Kidney tubule cell (primary cell): Measurements from ENCODE around the gene TNNC1.
A peak's percentile ranks its signal among the peaks of the same experiment; 100 is the strongest.

Source experiments
- DNase-seq: peaks from one replicate; pipeline ENCODE4 v3.0.0-alpha.2; 2018; ENCODE audit warnings: low spot score

Gene TNNC1

DNA sequence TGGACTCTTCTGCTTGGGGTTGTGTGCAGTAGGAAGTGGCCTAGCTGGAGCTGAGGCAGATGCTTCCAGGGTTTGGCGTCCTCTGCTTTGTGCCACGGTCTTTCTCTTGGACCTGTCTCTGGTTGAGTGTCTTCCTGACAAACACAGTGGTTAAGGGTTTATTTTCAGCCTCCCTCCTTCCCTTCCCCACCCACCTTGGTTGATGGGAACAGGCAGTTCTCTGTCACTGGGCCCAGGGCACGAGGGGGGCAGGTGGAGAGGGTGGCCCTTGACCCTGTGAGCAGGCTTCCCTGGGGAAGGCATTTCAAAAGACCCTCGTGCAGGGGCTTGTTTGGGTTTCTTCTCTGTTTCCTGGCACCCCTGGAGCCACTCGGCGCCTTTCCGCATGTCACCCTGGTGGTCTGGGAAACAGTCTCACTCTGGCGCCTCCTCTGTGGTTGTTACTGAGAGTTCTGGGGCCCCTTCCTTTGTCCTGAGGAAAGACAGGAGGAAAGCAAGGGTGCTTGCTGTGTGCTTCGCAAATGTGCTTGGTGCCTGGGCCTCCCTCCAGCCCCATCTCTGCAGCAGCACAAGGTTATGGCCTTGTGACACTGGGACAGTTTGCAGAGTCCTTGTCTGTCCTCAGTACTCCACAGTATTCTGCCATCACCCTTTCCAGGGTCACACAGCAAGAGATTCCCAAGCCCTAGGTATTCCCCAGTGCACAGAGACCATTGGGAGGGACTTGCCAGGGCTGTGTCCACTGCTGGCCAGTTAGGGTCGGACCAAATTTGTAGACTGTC is 31.0 kb upstream of the TNNC1 start:
- DNase-seq: no peak

DNA sequence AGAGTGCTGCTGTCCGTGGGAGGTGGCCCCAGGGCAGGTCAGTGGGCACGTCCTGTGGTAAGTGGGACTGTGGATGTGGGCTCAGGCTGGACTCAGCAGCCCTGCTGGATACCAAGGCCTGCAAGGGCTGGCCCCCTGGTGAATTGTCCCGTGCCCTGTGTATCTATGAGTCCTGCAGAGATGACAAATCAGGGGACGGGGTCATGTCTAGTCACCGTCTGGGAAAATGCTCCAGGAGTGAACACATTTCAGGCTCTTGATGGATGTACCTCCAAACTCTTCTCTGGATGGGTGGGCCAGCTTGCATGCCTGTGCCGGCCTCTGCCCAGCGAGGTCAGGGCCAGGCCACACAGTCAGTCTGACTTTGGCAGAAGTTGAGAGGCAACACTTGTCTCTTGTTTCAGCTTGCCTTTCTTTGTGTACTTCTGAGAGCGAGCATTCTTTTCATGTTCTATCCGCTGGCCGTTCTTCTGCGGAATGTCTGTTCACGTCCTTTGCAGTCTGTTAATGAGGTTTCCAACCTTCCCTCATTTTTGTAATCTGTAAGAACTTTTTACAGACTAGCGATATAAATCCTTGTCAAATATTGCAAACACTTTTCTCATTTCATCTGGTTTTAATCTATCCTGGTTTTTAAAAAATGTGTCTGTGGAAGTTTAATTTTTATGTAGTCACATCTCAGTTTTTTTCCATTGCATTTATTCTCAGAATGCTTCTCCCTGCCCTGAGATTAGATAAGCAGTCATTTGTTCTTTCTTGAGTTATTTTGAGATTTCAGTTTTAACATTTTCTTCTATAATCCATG is 29.9 kb upstream of the TNNC1 start:
- DNase-seq: no peak

DNA sequence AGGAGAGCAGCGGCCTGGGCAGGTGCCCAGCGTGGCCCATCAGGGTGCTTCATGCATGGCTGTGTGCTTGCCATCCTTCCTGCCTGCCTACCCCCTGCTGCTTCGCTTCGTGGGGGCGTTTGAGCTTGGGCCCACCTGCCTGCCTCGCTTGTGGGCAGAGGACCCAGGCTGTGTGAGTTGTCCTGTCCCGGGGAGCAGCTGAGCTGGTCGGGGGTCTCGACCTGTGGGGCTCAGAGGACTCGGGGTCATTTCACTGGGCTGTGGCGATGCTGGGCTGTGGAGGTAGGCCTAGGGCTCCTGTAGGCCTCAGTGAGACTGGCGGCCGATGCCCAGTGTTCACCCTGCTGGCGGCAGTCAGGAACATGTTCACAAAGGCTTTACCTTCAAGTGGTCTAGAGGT is 29.2 kb upstream of the TNNC1 start:
- no peak for DNase-seq

DNA sequence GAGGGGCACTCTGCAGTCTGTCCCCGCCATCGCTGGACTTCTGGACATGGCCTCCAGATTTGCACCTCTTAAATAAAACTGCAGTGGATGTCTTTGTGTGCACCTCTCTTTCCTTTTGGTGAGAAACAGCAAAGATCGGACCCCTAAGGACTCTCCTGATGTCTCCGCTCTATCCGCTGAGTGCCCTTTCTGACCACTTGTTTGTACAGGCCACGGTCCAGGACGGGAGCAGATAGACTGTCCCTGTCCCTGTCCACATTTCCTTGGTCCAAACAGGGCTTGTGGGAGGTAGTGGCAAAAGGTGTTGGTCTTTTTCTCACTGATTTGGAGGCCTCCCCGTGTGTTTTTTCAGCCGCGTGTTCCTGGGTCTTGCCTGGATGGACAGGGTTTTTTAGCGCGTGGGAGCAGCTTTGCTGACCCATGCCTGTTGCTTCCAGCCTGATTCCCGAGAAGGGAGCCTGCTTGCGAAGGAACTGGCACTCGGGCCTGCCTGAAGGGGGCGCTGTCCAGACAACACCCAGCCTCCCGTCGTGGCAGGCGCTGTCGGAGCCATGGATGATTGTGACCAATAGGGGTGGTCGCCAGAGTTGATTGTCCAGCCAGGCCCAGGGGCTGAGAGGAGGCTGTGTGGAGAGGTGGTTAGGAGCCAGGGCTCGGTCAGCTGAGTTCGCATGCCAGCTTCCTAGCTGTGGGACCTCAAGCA is 28.1 kb upstream of the TNNC1 start:
- DNase-seq: no peak

DNA sequence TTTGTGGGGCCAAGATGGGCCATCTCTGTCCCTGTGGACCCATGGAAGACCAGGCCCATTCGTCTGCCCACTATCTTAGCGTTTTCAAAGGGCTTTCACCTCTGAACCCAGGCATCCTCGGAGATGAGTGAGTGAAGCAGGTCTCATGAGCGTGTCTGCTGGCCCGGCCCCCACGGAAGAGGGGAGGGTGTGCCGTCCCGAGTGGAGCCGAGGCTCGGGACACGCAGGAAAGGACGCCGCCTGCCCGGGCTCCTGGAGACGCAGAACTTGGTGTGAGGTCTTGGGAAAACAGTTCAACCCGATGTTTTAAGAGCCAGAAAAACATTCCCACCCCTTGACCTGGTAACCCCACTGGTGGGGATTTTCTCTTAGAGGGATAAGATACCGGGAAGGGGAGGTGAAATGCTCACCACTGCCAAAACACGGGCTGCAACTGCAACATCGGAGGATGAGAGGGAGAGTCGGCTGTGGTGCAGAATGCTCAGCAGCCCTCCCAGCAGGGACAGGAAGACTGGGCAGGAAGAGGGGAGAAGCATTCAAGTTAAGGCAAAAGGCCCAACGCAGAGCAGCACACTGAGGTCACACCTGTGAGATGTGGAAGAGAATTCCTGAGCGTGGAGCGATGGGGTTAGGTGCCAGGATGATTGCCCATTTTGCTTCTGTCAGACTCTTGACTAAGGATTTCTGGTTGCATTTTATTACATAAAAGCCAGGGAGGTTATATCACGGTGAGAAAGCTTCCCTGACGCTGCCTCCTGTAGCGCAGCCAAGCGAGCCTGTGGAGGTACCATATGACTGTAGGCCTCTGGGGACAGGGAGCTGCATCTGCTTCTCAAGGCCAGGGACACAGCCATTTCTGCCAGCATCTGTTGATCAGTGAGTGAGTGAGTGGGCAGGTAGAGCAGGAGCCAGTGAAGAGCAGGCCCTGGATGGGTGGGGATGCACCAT is 27.2 kb upstream of the TNNC1 start:
- no peak for DNase-seq

DNA sequence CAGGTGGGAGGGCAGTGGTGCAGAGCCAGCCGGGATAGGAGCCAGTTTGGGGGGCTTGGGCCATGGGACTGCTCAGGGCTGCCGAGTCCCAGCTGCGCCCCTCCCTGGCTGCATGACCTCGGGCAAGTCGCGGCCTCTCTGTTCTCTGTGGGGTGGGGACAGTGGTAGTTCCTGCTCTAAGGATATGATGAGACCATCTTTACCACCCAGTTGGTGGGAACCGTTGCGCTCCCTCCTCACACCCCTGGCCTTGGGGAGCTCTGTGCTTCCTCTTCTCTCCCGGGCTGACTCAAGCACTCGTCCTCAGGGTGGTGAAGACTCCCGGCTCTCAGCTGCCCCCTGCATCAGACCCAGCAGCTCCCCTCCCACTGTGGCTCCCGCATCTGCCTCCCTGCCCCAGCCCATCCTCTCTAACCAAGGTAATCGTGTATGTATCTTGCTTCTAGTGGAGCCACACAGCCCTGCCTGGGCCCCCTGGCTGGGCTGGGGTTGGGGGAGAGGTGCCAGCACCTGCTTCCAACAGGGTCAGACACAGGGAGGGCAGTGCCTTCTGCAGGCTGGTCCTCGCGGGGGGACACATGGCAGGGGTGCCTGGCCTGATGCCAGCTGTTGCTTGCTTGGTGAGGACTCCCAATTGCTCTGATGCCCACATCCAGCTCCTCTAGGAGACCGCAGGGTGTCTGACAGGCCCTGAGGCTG is 26.2 kb upstream of the TNNC1 start:
- no peak for DNase-seq

DNA sequence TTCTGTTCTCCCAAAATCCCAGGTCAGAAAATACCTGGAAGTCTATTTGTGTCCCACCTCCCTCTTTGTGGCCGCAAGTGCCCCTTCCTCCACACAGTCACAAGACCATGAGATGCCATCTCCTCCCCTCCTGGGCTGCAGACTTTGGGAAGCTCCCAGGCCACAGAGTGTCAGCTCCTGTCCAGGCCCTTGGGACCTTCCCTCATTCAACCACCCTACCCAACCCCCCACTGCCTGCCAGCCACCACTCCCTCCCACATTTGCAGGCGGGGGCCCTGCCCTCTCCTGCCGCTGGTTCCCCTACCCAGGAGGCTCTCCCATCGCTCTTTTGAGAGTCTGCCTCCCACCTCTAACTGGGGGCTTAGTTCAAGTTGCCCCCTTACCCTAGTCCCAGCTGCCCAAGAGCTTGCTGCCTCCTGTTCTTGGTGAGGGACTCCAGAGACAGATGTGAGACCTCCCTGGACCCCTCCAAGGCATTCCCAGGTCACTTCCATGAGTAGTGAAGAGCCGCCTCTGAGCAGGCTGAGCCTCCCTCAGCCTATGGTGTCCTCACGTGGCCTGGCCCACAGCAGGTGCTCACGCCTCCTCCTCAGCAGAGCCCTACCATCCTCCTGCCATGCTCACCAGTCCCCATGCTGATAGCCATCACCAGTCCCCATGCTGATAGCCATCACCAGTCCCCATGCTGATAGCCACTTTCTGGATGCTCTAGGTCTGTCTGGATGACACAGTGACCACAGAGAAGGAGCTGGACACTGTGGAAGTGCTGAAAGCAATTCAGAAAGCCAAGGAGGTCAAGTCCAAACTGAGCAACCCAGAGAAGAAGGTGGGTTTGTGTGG is 25.4 kb upstream of the TNNC1 start:
- no peak for DNase-seq

DNA sequence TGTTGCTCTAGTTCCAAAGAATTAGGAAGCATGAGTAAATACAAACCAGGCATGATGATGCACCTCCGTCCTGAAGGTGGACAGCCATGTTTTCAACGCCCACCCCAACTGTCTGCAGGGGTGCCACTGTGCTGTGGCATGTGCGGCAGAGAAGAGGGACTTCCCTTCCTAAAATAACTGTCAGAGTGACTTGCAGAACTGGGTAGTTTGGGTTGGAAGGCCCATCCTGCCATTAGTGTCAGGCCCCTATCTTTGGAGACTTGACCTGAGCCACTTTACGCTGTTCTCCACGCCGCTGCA is 23.9 kb upstream of the TNNC1 start:
- DNase-seq: no peak

DNA sequence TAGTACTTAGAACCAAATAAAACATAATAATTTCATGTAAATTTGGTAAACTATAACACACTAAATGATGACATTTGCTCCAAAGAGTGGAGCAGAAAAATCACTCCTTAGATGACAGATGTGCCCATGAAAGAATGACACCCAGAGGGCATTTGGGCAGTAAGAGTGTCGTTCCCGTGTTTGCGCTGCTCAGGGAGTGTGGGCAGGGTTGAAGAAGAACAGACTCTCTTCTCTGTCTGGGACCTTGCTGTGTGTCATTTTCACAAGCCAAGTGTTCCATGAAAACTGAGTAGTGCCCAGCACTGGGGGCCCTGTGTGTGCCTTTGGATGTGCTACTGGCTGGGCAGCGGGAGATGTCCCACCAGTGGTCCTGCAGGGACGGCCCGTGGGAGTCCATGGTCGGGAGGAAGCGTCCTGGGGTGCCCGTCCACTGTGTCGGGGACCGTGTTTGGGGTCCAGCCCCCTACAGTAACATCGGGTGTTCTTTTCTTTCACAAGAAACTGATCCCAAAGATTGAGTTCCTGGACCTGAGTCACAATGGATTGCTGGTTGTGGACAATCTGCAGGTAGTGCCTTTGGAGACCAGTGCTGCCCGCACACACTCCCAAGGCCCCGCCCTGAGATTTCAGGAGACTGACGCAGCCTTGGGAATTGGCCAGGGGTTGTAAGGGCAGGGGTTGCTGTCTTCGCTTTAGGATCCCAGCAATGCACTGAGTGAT is 23.4 kb upstream of the TNNC1 start:
- no peak for DNase-seq

DNA sequence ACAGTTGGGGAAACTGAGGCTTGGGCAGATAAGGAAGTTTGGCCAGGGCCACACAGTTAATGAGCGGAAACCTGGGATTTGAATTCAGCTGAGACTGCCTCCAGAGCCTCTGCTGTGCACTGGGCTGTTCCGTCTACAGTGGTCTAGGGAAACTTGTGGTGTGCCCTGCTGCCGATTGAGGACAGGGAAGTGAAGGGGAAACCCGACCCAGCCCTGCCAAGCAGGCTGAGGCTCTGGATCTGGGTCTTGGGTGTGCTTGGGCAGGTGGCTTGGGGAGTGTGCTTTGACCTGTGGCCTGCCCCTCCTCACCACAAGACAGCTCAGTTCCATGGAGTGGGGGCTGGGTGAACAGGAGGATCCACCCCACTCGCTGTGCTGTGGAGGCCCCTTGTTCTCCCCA is 19.2 kb upstream of the TNNC1 start:
- DNase-seq: no peak

DNA sequence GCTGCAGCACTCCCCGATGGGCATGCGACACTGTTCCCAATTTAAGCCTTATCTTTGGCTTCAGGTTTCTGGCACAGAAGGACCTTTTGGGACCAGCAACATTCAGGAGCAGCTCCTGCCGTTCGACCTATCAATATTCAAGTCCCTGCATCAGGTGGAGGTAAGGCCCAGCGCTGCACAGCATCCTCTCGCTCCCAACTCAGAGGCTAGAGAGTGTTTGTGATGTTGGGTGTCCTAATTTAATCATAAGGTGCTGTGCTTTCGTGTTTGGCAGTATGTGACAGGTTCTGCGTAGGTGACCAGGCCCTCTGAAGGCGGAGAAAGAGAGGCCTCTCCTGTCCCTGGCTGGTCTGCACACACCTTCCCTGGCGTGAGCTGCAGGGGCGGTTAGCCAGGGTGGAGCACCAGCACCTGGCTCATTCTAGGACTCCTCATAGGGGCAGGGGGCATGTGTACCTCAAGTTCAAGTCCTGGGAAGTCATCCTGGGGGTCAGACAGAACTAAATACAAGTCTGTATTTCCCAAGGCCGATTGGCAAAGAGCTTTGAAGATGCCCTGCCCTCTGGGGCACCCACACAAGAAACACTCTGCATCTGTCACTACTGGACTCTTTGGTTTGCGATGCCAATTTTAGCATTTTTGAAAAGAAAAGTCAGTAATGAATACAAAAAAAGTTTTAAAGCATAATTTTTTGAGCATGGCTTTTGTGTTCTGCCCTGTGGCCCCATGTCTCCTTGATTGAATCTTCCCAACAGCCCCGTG is 18.6 kb upstream of the TNNC1 start:
- no peak for DNase-seq

DNA sequence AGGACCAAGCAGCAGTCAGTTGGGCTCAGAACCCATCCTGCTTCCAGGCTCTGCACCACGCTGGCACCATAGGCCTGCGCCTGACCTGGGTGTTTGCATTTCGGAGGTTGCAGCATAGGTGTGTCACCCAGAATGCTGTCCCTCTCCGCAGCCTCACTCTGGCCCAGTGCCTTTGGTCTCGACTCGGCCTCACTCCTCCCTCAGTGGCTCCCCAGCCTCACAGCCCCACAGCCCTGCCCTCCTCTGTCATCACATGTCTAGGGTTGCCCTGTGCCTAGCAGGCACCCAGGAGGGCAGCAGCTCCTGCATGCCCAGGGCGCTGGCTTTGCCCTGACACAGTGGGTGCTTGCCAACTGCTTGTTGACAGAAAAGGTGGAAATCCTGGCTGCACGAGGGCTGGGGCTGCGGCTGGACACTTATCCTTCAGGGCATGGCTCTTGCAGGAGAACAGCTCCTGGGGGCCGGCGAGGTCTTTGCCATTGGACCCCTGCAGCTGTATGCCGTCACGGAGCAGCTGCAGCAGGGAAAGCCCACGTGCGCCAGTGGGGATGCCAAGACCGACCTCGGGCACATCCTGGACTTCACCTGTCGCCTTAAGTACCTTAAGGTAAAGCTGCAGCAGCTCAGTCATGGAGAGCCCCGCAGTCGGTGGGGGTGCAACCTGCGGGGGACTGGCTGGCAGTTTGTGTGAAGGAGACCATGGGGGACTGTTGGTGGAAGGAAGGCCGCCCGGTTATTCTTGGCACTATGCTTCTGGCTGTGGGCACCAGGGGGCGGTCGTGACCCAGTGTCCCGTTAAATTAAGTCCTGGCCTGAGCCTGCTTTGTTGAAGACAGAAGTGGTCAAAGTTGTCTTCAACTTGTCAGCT is 17.8 kb upstream of the TNNC1 start:
- peak; percentile 50 for DNase-seq

DNA sequence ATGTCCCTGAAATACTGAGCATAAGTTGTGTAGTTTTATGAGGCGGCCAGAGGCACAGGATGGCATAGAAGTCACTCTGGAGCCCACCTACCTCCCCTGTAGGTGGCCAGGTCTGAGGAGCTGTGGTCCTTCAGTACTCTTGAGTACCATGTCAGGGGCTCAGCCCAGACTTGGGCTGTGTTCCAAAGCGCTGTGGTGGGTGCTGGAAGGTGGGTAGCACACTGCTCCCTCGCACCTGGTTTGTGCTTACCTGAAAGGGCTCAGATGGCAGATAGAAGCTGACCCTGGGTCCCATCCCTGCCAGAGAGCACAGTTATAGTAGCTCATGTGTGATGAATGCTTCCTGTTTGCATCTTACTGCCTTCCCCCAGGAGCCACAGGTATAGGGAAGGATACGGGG is 17.1 kb upstream of the TNNC1 start:
- no peak for DNase-seq

DNA sequence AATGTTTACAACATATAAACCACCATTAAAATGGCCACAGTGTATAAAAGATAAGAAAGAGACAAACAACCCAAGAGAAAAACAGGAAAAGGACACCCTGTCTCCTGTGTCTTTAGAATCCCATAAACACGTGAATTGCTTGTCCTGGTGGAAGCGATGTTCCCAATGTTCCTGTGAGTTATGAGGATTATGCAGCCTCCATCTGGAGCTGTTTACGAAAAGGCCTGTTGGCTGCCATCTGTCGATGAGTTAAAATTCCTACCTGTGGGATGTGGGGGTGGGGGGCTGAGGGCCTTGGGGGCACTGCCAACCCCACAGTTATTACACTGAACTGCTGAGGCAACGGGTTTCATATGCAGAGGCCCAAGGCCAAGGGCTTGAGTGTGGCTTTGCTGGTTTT is 15.2 kb upstream of the TNNC1 start:
- DNase-seq: no peak

DNA sequence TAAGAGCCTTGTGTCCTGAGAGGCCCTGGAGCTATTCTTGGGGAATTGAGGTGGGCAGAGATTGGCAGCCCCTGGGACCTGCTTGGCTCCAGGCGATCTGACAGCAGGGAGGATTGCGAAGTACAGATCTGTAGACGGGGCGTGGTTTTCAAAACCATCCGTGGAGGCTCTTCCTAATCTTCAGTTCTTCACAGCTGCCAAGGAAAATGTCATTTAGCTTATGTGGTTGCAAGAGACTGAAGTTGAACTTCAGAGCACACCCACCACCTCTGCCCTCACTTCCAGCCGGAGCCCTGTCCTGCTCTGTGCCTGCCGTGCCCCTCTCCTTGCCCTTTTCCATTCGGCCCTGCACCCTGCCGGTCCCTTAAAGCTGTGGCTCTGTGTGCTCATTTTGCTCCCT is 14.5 kb upstream of the TNNC1 start:
- no peak for DNase-seq

DNA sequence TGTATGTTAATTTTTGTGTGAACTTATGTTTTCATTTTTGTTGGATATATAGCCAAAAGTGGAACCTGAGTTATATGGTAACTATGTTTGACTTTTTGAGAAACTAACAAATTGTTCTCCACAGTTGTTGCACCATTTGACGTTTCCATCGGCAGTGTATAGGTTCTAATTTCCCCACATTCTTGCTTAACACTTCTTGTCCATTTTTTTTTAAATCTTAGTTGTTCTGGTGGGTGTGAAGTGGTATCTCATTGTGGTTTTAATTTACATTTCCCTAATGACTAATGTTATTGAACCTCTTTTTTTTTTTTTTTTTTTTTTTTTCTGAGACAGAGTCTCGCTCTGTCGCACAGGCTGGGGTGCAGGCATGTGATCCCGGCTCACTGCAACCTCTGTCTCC is 9.6 kb upstream of the TNNC1 start:
- no peak for DNase-seq

DNA sequence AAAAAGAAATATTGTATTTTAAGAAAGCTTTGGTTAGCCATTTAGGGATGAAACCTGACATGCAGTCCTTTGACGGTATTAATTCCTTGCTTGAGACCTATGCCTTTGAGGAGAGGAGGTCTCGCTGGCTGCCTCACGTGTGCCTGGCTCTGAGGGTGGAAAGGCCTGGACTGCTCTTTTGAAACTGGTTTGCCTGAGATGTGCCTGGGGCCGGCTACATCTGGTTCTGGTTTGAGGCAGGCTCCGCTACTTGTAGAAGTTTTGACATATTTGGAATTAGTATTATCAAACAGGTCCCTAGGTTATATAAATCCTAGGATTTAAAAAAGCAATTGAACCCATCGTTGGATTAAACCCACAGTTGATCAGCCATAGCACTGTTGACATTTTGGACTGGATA is 8.0 kb upstream of the TNNC1 start:
- DNase-seq: no peak
